ENCODE data around the gene DHX8.
A peak's percentile ranks its signal among the peaks of the same experiment; 100 is the strongest.
"Not testable (repeated sequence)": the region's sequence is repeated elsewhere in the genome, so short reads cannot be mapped to it uniquely, and the experiment has no call there.

DHX8 gene

DNA sequence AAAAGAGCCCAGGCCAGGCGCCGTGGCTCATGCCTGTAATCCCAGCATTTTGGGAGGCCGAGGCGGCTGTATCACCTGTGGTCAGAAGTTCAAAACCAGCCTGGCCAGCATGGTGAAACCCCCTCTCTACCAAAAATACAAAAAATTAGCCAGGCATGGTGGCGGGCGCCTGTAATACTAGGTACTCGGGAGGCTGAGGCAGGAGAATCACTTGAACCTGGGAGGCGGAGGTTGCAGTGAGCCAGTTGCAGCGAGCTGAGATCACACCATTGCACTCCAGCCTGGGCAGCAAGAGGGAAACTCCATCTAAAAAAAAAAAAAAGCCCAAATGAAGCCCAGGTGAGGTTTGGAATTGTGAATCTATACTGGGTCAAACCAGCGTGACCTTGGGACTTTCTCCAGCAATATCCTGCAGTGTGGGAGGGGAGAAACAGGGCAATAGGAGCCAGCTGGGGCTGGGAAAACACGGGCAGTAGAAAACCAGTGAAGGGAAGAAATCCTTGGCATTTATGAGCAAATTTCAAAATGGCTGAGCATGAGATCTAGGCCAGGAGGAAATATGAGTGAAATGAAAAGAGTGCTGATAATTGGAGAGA is 8.2 kb upstream of the DHX8 start:
- Histone ChIP-seq H3K79me2 (no peaks in the 10 kb centered on the region), H3K27me3 (ENCODE audit: control insufficient read depth, insufficient read depth, low read length) (no peaks in the 10 kb centered on the region), H3K27ac (no peak overlapping the region), H3K4me2 (ENCODE audit: low read length) (no peak overlapping the region), H3K9ac (no peak overlapping the region), H3K36me3 (ENCODE audit: control insufficient read depth, insufficient read depth, low read length) (no peaks in the 10 kb centered on the region), H3K9me3 (ENCODE audit: control insufficient read depth, low read length) (no peaks in the 10 kb centered on the region), H2AFZ (peak overlapping the region; percentile 57), H3K4me3 (ENCODE audit: low read depth, low read length) (no peak overlapping the region), H3K4me1 (peaks cover 3% of the 10 kb centered on the region)
- TF ChIP-seq, protein P1, sequence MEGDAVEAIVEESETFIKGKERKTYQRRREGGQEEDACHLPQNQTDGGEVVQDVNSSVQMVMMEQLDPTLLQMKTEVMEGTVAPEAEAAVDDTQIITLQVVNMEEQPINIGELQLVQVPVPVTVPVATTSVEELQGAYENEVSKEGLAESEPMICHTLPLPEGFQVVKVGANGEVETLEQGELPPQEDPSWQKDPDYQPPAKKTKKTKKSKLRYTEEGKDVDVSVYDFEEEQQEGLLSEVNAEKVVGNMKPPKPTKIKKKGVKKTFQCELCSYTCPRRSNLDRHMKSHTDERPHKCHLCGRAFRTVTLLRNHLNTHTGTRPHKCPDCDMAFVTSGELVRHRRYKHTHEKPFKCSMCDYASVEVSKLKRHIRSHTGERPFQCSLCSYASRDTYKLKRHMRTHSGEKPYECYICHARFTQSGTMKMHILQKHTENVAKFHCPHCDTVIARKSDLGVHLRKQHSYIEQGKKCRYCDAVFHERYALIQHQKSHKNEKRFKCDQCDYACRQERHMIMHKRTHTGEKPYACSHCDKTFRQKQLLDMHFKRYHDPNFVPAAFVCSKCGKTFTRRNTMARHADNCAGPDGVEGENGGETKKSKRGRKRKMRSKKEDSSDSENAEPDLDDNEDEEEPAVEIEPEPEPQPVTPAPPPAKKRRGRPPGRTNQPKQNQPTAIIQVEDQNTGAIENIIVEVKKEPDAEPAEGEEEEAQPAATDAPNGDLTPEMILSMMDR (IDR thresholded peaks at IDR 0.05) = no peak

DNA sequence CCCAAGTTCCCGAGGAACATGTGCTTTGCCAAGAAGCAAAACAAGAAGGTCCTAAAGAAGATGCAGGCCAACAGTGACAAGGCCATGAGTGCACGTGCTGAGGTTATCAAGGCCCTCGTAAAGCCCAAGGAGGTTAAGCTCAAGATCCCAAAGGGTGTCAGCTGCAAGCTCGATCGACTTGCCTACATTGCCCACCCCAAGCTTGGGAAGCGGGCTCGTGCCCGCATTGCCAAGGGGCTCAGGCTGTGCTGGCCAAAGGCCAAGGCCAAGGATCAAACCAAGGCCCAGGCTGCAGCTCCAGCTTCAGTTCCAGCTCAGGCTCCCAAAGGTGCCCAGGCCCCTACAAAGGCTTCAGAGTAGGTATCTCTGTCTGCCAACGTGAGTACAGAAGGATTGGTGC is 7.5 kb upstream of the DHX8 start:
- H3K27ac ChIP-seq; H3K4me1 ChIP-seq; H3K79me2 ChIP-seq; H3K36me3 ChIP-seq (ENCODE audit: control insufficient read depth, insufficient read depth, low read length); H3K9ac ChIP-seq; H3K4me3 ChIP-seq (ENCODE audit: low read depth, low read length); H3K27me3 ChIP-seq (ENCODE audit: control insufficient read depth, insufficient read depth, low read length); H2AFZ ChIP-seq; H3K4me2 ChIP-seq (ENCODE audit: low read length); H3K9me3 ChIP-seq (ENCODE audit: control insufficient read depth, low read length): not testable (repeated sequence)

DNA sequence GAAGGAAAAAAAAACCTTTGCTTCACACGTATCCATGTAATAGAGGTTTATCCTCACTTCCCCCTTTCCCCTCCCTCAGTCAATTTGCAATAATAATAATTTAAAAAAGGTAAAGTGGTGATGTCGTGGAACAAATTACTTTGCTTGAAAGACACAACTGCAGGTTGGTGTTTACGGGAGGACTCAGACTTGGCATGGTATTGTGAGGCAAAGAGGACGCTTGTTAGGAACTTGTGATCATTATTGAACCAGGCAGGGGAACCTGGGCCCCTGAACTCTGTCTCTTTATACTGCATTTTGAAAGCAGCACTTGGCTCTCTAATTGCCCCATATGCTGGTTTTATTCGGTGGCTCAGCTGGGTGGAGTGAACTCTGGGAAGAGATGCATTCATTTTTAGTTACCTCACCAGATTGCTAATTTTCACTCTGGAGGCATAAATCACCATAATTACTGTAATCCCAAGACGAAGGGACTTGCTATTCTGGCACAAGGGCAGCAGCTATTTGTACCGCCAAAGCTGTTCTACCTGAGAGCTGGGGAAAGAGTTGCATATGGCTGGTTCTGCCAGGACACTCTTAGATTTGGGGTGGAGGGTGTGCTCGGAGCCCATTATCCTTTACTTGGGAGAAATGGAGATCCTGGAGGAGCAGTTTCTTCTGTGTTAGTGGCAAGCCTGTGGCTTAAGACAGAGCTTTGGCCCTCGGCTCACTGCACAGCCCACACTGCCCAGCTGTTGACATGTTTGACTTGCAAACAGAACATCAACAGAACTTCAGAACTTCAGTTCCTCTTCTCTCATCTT is 5.7 kb upstream of the DHX8 start:
- H3K9ac ChIP-seq = no peak overlapping the region
- TF ChIP-seq, protein P1 (IDR thresholded peaks at IDR 0.05) = no peak
- H2AFZ ChIP-seq = no peak overlapping the region
- H3K79me2 ChIP-seq = no peaks in the 10 kb centered on the region
- H3K36me3 ChIP-seq (ENCODE audit: control insufficient read depth, insufficient read depth, low read length) = no peaks in the 10 kb centered on the region
- H3K4me3 ChIP-seq (ENCODE audit: low read depth, low read length) = no peak overlapping the region
- H3K4me2 ChIP-seq (ENCODE audit: low read length) = no peak overlapping the region
- peaks cover 13% of the 10 kb centered on the region for H3K4me1 ChIP-seq
- H3K27ac ChIP-seq = no peak overlapping the region
- H3K9me3 ChIP-seq (ENCODE audit: control insufficient read depth, low read length) = no peaks in the 10 kb centered on the region
- H3K27me3 ChIP-seq (ENCODE audit: control insufficient read depth, insufficient read depth, low read length) = no peaks in the 10 kb centered on the region

DNA sequence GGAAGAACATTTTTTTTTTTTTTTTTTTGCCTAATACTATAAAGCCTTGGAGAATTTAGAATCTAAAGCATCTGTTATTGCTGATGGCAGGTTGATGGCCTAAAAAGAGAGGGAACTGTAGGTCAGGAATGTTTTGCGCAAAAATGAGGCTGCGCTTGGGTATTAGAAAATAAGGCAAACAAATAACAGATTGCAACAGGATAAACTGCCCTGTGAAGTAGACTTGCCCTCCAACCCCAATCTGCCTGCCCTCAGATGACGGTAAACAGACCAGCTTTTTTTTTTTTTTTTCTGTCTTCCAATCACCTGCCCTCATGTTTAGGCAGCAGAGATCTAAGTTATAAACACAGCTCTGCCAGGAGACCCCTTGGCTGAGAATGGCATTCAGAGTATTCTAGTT is 3.8 kb upstream of the DHX8 start:
- TF ChIP-seq, protein P1 (IDR thresholded peaks at IDR 0.05) = no peak
- no peak overlapping the region for H3K4me2 ChIP-seq (ENCODE audit: low read length)
- peaks cover 10% of the 10 kb centered on the region for H3K79me2 ChIP-seq
- no peak overlapping the region for H3K9ac ChIP-seq
- H3K36me3 ChIP-seq (ENCODE audit: control insufficient read depth, insufficient read depth, low read length) = no peaks in the 10 kb centered on the region
- H3K4me3 ChIP-seq (ENCODE audit: low read depth, low read length) = no peak overlapping the region
- H3K27ac ChIP-seq = no peak overlapping the region
- H2AFZ ChIP-seq = peak overlapping the region; percentile 8
- H3K9me3 ChIP-seq (ENCODE audit: control insufficient read depth, low read length) = no peaks in the 10 kb centered on the region
- peaks cover 21% of the 10 kb centered on the region for H3K4me1 ChIP-seq
- no peaks in the 10 kb centered on the region for H3K27me3 ChIP-seq (ENCODE audit: control insufficient read depth, insufficient read depth, low read length)

DNA sequence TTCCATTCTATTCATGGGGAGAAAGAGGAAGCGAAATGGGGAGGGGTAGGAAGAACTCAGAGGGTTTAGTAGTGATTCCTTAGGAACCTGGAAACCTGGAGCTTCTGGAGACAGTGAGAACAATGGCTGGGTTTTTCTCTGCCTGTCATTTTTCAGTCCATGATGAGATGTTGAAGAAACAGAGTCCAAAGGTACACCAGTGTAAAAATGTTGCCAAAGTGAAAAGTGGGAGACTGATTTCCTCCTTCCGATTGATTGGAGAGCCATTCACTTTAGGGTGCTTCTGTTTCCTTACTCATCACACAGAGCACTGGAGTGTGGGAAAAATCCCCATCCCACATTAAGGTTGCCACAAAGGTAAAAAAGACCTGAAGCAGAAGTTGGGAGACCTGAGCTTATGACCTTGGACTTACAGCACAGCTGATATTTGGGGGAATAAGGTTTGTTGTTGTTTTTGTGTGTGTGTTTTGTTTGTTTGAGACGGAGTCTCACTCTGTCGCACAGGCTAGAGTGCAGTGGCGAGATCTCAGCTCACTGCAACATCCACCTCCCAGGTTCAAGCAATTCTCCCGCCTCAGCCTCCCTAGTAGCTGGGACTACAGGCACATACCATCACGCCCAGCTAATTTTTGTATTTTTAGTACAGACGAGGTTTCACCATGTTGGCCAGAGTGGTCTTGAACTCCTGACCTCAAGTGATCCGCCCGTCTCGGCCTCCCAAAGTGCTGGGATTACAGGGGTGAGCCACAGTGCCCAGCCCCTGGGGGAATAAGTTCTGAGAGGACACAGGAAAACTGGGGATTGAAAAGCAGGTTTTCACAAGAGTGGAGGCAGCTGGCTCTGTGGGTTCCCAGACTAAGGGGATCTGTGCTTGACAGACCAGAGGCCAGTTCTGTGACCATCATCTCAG is 1.4 kb upstream of the DHX8 start:
- H3K27me3 ChIP-seq (ENCODE audit: control insufficient read depth, insufficient read depth, low read length) = no peaks in the 10 kb centered on the region
- H3K79me2 ChIP-seq = peaks cover 26% of the 10 kb centered on the region
- H3K36me3 ChIP-seq (ENCODE audit: control insufficient read depth, insufficient read depth, low read length) = no peaks in the 10 kb centered on the region
- H3K9me3 ChIP-seq (ENCODE audit: control insufficient read depth, low read length) = no peaks in the 10 kb centered on the region
- peaks cover 26% of the 10 kb centered on the region for H3K4me1 ChIP-seq
- TF ChIP-seq, protein P1 (IDR thresholded peaks at IDR 0.05) = no peak
- H3K9ac ChIP-seq = no peak overlapping the region
- peak overlapping the region; percentile 93 for H2AFZ ChIP-seq
- H3K4me2 ChIP-seq (ENCODE audit: low read length) = no peak overlapping the region
- H3K27ac ChIP-seq = peak overlapping the region; percentile 56
- no peak overlapping the region for H3K4me3 ChIP-seq (ENCODE audit: low read depth, low read length)

All from parathyroid adenoma (tissue), 2 donors.